ENCODE data around the gene CUEDC1. TPM values are rescaled to one million over a fixed set of nuclear protein-coding genes. Genes with fewer than 3 reads are reported as not detected.

Gene CUEDC1
- total RNA-seq, 1 experiment from 2014 or later = 61.4 TPM

DNA sequence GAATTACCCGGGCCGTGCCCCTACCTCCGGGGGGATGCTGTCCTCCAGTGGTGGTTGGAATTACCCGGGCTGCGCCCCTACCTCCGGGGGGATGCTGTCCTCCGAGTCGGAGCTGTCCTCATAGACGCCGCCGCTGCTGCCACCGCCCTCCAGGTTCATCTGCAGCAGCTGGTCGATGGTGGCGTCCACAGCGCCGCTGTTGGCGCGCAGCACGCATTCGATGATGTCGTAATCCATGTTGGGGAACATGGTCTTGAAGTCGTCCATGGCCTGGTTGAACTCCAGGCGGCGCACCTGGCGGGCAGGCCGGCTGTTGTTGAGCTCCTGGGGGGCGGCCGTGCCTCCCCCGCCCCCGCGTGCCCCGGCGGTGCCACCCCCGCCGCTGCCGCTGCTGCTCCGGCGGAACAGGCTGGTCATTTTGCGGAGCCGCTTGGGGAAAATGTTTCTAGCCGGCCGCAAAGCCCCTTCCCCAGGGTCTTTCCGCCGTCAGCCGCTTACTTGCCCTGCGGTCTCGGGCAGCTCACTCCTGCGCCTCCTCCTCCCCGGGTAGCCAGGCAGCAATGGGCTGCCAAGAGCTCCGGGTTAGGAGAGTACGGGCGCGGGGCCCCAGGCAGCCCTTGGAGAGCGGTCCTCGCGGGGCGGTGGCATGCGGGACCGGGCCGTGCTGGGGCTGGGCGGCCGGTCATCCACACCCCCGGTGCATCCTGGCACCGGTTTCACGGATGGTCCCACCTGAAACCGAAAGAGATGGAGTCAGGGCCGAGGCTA is 69.9 kb downstream of the CUEDC1 start:
- no peaks in the 10 kb centered on the region for H4K20me1 ChIP-seq (ENCODE audit: insufficient read depth)
- no peak overlapping the region for H3K4me3 ChIP-seq
- TF ChIP-seq, protein P1, sequence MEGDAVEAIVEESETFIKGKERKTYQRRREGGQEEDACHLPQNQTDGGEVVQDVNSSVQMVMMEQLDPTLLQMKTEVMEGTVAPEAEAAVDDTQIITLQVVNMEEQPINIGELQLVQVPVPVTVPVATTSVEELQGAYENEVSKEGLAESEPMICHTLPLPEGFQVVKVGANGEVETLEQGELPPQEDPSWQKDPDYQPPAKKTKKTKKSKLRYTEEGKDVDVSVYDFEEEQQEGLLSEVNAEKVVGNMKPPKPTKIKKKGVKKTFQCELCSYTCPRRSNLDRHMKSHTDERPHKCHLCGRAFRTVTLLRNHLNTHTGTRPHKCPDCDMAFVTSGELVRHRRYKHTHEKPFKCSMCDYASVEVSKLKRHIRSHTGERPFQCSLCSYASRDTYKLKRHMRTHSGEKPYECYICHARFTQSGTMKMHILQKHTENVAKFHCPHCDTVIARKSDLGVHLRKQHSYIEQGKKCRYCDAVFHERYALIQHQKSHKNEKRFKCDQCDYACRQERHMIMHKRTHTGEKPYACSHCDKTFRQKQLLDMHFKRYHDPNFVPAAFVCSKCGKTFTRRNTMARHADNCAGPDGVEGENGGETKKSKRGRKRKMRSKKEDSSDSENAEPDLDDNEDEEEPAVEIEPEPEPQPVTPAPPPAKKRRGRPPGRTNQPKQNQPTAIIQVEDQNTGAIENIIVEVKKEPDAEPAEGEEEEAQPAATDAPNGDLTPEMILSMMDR (conservative IDR thresholded peaks at IDR 0.05) = no peak
- no peak for TF ChIP-seq EZH2 (IDR thresholded peaks at IDR 0.05; ENCODE audit: low read depth)
- ChIA-PET CTCF (no interaction called here), POLR2A (ENCODE audit: unreplicated experiment) (no interaction called here)
- H3K9me3 ChIP-seq (ENCODE audit: insufficient read depth, low read depth) = no peaks in the 10 kb centered on the region
- peaks cover under 1% of the 10 kb centered on the region; the same call in 1 of the 2 replicates for H3K4me1 ChIP-seq (replicated peaks; ENCODE audit: insufficient read depth)
- H3K27ac ChIP-seq = no peak overlapping the region
- H3K36me3 ChIP-seq (ENCODE audit: low read depth) = no peaks in the 10 kb centered on the region; the same call in 1 of the 2 replicates
- H3F3A ChIP-seq (ENCODE audit: insufficient read depth, low read depth) = no peaks in the 10 kb centered on the region
- BruUV-seq (replicated peaks) = no TSS peak
- no peaks in the 10 kb centered on the region for H3K79me2 ChIP-seq (ENCODE audit: low read depth)
- intact Hi-C loops (cut with micrococcal nuclease; ENCODE audit: unreplicated experiment) = no loop called here
- H2AFZ ChIP-seq = no peak overlapping the region
- DNase-seq = no peak
- no peaks in the 10 kb centered on the region for H3K27me3 ChIP-seq (ENCODE audit: insufficient read depth, low read depth)
- no peaks in the 10 kb centered on the region for H3K9me2 ChIP-seq (ENCODE audit: insufficient read depth)
- H3K4me2 ChIP-seq = no peak overlapping the region

DNA sequence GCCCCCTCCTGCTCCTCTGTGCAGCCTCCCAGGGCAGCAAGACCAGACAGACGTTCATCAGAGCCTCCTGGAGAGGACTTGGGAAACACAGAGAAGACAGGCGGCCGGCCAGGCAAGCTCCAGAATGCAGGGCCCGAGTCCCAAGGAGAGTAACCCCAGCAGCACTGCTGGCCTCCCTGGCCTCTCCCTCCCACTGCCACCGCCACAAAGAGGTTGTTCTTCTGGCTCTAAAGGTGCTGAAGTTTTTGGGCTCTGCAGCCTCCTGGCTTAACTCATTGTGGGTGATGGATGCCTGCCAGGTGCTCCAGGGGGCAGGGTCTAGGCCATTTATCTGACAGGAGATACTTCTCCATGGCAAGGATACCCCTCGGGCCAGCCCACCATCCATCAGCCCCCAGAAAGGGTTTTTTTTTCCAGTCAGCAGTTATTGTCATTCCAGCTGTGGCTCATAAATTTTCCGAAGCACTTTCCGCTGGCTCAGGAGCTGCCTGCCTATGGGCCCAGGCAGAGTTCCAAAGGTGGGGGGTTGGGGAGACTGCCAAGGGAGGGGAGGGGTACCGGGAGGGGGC is 73.3 kb downstream of the CUEDC1 start:
- no peak for TF ChIP-seq EZH2 (IDR thresholded peaks at IDR 0.05; ENCODE audit: low read depth)
- TF ChIP-seq, protein P1 (conservative IDR thresholded peaks at IDR 0.05) = no peak
- Histone ChIP-seq H3K4me1 (replicated peaks; ENCODE audit: insufficient read depth) (peaks cover 31% of the 10 kb centered on the region), H3K36me3 (ENCODE audit: low read depth) (no peaks in the 10 kb centered on the region; the same call in 1 of the 2 replicates), H3K79me2 (ENCODE audit: low read depth) (no peaks in the 10 kb centered on the region), H3K4me3 (no peak overlapping the region), H3K27ac (no peak overlapping the region), H3F3A (ENCODE audit: insufficient read depth, low read depth) (peaks cover 16% of the 10 kb centered on the region), H4K20me1 (ENCODE audit: insufficient read depth) (no peaks in the 10 kb centered on the region), H3K9me3 (ENCODE audit: insufficient read depth, low read depth) (no peaks in the 10 kb centered on the region), H3K9me2 (ENCODE audit: insufficient read depth) (no peaks in the 10 kb centered on the region), H3K4me2 (no peak overlapping the region), H2AFZ (no peak overlapping the region), H3K27me3 (ENCODE audit: insufficient read depth, low read depth) (no peaks in the 10 kb centered on the region)
- DNase-seq = no peak
- ChIA-PET CTCF (no interaction called here), POLR2A (ENCODE audit: unreplicated experiment) (no interaction called here)
- intact Hi-C loops (cut with micrococcal nuclease; ENCODE audit: unreplicated experiment) = no loop called here
- BruUV-seq (replicated peaks) = no TSS peak

DNA sequence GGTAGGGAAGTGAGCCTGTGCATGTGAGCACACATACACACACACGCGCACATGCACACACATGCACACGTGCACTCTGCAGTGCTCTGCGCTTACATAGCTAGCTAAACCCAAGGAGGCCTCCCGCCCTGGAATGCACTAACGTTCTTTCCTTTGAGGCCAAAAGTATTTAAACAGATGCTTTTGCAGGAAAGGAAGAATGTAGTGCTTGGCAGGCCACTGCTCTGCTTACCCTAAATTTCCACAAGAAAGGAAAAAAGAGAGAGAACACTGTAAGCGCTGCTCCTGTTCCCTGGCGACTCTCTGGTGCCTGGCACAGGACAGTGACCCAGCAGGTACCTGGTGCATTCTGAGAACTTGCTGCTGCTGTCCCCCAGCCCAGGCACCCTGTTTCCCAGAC is 74.1 kb downstream of the CUEDC1 start:
- no TSS peak for BruUV-seq (replicated peaks)

More for the DNA sequence above, 74.1 kb downstream of the CUEDC1 start:
- Histone ChIP-seq H3K36me3 (ENCODE audit: low read depth) (no peaks in the 10 kb centered on the region; the same call in 1 of the 2 replicates), H2AFZ (no peak overlapping the region), H3K9me2 (ENCODE audit: insufficient read depth) (no peaks in the 10 kb centered on the region), H3K79me2 (ENCODE audit: low read depth) (no peaks in the 10 kb centered on the region), H4K20me1 (ENCODE audit: insufficient read depth) (no peaks in the 10 kb centered on the region), H3K27me3 (ENCODE audit: insufficient read depth, low read depth) (no peaks in the 10 kb centered on the region), H3F3A (ENCODE audit: insufficient read depth, low read depth) (peaks cover 16% of the 10 kb centered on the region), H3K4me3 (no peak overlapping the region), H3K27ac (no peak overlapping the region), H3K4me2 (no peak overlapping the region), H3K4me1 (replicated peaks; ENCODE audit: insufficient read depth) (peaks cover 39% of the 10 kb centered on the region), H3K9me3 (ENCODE audit: insufficient read depth, low read depth) (no peaks in the 10 kb centered on the region)
- DNase-seq = no peak
- intact Hi-C loops (cut with micrococcal nuclease; ENCODE audit: unreplicated experiment) = no loop called here
- ChIA-PET CTCF (no interaction called here), POLR2A (ENCODE audit: unreplicated experiment) (no interaction called here)
- no peak for TF ChIP-seq EZH2 (IDR thresholded peaks at IDR 0.05; ENCODE audit: low read depth)
- TF ChIP-seq, protein P1 (conservative IDR thresholded peaks at IDR 0.05) = no peak

Data from PC-9 (cell line).